ENCODE measurements around the gene ADGRL3.
"Not testable (repeated sequence)": the region's sequence is repeated elsewhere in the genome, so short reads cannot be mapped to it uniquely, and the experiment has no call there.

ADGRL3 gene

DNA sequence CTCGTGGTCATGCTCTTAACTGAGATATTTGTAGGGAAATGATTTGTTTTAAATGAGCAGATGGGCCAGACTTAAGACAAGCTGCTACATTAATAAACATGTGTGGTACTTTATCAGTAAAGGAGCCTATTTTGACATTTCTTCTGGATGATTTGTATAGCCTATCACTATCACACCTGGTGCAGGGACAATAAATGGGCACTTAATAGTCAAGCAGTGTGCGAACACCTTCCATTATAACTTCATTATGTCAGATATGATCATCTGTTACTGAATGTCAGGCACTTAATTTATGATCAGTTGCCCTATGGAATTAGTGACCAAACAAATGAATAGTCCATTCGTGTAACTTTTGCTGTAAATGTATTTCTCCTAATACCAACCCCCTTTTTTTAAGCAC is 628.8 kb downstream of the ADGRL3 start:
- DNase-seq = no peak

DNA sequence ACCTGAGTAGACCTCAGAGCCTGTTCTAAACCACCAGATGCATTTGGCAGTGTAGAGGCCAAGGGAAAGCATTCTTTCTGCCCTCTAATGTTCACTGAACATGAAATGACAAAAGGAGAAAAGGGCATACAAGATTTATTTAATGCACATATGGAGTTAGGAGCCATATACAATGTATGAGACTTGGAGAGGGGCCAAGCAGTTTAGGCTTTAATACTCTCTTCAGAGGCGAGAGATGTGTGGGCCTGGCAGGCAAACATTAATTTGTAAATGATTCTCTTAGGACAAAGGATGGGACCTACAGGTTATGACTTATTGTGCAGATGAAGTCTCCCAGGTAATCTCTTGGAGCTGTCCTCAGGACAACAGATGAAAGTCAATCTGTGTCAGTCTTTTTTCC is 631.9 kb downstream of the ADGRL3 start:
- no peak for DNase-seq

GRCh38 chr4:61837395-61837794 is 637.3 kb downstream of the ADGRL3 start:
- DNase-seq = no peak

GRCh38 chr4:61838072-61838471 is 637.9 kb downstream of the ADGRL3 start:
- DNase-seq = no peak

DNA sequence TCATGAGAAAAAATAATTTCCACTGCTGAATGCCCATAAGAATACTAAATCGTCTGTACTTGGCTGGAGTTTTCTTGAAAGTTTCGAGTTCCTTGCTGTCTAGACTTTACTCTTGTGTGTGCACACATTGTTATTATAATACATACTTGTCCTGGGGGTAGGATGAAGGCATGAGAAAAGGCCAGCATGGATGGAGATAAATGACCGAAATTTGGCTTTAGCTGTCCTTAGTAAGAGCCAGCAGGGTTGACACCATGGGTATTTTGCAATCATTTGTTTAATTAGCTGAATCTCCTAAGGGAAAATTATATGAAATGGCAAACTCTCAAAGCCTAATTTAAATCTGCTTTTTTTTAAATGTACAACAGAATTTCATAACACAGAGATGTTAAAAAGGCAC is 641.6 kb downstream of the ADGRL3 start:
- DNase-seq = no peak

GRCh38 chr4:61851126-61851525 is 651.0 kb downstream of the ADGRL3 start:
- no peak for DNase-seq

DNA sequence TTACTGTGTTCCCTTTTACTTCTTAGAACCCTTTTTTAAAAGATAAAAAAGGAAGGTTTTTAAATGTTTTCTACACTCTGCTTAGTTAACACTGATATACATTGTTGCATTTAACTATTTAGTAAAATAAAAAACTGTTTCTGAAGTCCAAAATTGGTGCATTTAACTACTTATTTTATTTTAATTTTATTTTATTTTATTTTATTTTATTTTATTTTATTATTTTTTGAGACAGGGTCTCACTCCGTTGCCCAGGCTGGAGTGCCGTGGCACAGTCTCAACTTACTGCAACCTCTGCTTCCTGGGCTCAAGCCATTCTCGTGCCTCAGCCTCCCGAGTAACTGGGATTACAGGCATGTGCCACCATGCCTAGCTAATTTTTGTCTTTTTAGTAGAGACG is 652.0 kb downstream of the ADGRL3 start:
- DNase-seq = not testable (repeated sequence)

GRCh38 chr4:61853041-61853440 is 652.9 kb downstream of the ADGRL3 start:
- DNase-seq = no peak

GRCh38 chr4:61860376-61860775 is 660.2 kb downstream of the ADGRL3 start:
- DNase-seq = no peak

- DNase-seq = no peak
Measured at GRCh38 chr4:61864286-61864685, 664.2 kb downstream of the ADGRL3 start.

DNA sequence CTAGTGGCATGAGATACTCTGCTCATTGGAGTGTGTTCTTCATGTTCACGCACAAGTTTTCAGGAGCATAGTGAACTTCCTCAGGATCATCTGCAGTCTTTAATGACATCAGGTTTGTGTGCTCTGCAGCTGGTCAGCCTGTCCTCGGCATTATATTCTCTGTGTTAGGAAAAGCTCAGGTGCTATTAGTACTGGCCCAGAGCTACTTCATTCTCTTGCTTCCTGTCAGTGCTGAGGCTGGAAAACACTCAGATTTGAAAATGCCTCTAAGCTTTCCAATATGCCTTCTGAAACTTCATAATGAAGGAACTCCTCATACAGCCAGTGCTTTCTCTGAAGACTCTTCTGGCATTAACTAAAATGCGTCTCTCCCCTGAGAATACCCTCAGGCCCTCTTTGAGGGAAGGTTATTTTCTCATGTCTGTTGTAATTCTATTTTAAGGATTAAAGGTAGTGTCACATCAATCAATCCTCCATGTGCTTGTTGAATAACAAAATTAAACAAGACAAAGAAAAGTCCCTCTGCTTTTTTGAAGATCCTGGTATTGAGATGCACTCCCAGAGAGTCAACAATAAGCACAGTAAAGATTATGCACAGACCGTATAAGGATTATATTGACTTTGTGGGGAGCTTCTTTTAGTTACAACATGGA is 666.4 kb downstream of the ADGRL3 start:
- DNase-seq = no peak

DNA sequence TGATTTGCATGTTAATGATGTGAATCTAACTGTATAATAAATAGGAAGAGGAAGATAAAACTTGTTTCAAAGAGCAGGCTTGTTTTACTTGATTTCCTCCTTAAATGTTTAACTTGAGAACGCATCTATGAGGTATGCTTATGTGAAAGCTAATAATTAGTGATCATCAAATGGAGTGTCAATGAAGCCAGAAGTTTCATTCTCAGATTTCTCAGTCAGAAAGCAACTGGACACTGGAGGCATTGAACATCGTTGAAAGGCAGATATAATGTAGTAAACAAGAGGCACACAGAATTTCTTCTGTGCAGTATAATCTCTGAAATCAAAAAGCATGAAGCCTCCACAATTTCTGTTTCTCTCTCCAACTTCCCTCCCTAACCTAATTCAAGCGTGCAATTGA is 672.9 kb downstream of the ADGRL3 start:
- no peak for DNase-seq

GRCh38 chr4:61877266-61877665 is 677.1 kb downstream of the ADGRL3 start:
- no peak for DNase-seq

DNA sequence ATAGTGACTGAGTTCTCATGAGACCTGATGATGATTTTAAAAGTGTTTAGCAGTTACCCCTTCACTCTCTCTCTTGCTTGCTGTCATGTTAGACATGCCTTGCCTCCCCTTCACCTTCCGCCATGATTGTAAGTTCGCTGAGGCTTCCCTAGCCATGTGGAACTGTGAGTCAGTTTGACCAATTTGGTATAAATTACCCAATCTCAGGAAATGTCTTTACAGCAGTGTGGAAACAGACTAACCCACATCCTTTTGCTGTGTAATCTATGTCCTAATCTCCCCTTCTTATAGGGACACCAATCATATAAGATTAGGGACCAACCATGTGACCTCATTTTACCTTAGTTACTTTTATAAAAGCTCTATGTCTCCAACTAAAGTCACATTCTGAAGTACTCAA is 677.8 kb downstream of the ADGRL3 start:
- no peak for DNase-seq

DNA sequence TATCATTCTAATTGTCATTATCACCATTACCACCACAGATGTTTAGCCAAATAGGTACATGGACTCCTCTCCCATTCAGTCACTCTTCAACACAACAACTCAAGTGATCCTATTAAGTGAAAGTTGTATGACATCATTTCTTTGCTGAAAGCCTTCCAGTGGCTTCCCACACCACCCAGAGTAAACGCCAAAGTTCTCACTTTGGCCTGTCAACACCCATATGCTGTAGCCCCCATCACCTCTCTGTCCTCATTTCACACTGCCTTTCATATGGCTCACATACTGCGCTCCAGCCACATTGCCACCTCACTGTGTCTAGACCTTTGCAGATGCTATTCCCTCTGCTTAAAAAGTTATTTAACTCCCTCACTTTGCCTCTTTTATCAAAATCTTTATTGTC is 682.3 kb downstream of the ADGRL3 start:
- DNase-seq = no peak

GRCh38 chr4:61886131-61886530 is 686.0 kb downstream of the ADGRL3 start:
- DNase-seq = no peak

DNA sequence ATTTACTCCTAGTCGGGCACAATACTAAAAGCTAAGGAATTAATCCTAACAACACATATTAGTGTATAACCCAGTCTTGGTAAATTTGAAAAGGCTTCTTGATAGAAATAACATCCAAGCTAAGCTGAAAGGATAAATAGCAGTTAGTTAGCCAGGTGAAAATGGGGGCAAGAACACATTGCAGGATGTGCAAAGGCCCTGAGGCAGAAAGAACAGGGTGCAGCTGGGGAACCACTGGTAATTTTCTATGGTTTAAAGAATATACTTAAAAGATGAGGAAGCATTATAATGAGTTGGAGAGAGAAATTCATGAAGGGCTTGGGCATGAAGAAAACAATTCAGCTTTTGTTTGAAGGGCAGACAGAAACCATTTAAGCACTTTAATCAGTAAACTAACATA is 689.0 kb downstream of the ADGRL3 start:
- DNase-seq = no peak

DNA sequence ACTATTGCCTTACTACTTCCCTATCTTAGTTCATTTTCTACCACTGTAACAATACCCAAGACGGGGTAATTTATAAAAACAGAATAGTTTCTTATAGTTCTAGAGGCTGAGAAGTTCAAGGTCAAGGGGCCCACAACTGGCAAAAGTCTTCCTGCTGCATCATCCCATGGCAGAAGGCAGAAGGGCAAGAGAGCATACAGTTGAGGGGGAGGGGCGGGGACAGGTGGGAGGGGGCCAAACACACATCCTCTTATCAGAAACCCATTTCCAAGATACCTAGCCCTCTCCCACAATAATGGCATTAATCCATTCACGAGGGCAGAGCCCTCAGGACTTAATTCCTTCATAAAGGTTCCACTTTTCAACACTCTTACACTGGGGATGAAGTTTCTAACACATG is 690.2 kb downstream of the ADGRL3 start:
- DNase-seq = no peak

- no peak for DNase-seq
Measured at GRCh38 chr4:61891953-61892352, 691.8 kb downstream of the ADGRL3 start.

DNA sequence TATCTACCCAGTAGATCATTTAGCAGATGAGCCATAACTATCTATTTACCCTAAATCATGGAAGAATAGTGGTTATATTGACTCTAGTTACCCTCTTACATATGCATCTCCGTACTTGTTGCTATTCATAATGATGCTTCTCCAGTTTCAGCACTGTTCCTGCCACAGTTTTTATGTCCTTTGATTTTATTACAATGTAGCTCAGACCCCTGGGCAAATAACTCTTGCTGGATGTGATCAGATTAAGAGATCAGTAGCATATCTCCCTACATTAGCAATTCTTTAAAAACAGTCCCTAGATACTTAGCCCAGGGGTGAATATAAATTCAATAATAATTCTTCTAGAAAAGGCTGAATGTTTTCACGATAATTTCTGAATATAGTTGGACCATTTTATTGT is 696.5 kb downstream of the ADGRL3 start:
- DNase-seq = no peak

- no peak for DNase-seq
Measured at GRCh38 chr4:61909031-61909430, 708.9 kb downstream of the ADGRL3 start.

DNA sequence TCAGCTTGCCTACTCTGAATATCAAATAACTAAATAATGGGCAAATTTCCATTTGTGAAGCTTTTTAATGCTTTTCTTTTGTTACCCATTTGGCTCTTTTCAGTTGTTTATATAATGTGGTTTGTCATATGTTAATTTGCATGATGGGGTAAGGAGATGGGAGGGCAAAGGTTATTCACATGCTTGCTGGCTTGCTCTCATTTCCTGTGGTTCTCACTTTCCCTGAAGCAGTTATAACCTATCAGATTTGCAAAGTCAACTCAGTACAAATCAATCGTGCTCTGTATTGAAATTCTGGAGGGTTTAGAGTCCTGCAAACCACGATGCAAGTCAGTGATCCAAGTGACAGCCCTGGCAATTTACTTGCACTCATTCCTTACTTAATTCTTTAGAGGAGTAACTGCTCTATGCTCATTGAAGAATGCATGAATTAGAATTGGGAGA is 711.2 kb downstream of the ADGRL3 start:
- no peak for DNase-seq

- DNase-seq = no peak
Measured at GRCh38 chr4:61913619-61914018, 713.5 kb downstream of the ADGRL3 start.

GRCh38 chr4:61915501-61915900 is 715.4 kb downstream of the ADGRL3 start:
- DNase-seq = no peak

DNA sequence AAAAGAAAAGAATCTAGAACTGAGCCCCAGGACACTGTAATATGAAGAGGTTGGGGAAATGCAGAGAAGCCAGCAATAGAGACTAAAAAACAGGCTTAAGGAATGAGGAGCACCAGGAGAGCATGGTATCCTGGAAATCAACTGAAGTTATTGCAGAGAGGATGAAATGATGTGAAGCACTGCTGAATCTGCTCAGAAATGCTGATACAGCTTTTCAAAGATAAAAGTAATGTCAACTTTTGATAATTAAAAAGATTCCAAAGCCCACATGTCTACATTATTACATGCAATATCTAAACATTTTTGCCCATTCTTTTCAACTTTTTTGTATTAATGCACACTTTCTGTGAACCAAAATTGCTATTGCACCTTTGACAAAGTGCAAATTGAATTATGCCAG is 718.4 kb downstream of the ADGRL3 start:
- DNase-seq = no peak

All from fibroblast of skin of scalp (primary cell).